Sigmoid colon (tissue), 4 donors: ENCODE data around the gene PRRG1.

Experiments
- CTCF ChIP-seq, 4 experiments: fragments of 450-650 bp in 3 of 4; fragments of 200-600 bp in 1 of 4; IDR thresholded peaks; one replicate each; pipeline ENCODE4 v1.5.1; 2016 to 2019; ENCODE audit warnings: antibody characterized with exemption in 4 of 4, mild to moderate bottlenecking in 3 of 4, moderate library complexity in 2 of 4
- EP300 ChIP-seq, 4 donors: sonication (generic); formaldehyde crosslinking; IDR thresholded peaks; one replicate each; pipeline ENCODE4 v1.6.1; 2017; ENCODE audit warnings: antibody characterized with exemption in 4 of 4
- POLR2A ChIP-seq, 2 donors: fragments of 450-650 bp; IDR thresholded peaks; one replicate each; pipeline ENCODE4 v1.6.1; 2016; ENCODE audit warnings: antibody characterized with exemption in 2 of 2, mild to moderate bottlenecking in 2 of 2, moderate library complexity in 2 of 2
- POLR2AphosphoS5 ChIP-seq, 4 donors: sonication (generic); formaldehyde crosslinking; IDR thresholded peaks; one replicate each; pipeline ENCODE4 v1.6.1; 2017; ENCODE audit warnings: antibody characterized with exemption in 4 of 4

GRCh38 chrX:37357436-37357835 lies 8.3 kb downstream of the PRRG1 start:
- TF ChIP-seq CTCF (IDR thresholded peaks at IDR 0.05) (no peak), POLR2A (IDR thresholded peaks at IDR 0.05) (no peak), POLR2AphosphoS5 (IDR thresholded peaks at IDR 0.05) (no peak), EP300 (IDR thresholded peaks at IDR 0.05) (no peak)
